Non-pigmented ciliary epithelial cell (primary cell): ENCODE data around the gene PIK3CD.

Source experiments
- DNase-seq: peaks from one replicate; pipeline ENCODE4 v3.0.0-alpha.2; 2010; ENCODE audit warnings: low read depth

Gene PIK3CD

DNA sequence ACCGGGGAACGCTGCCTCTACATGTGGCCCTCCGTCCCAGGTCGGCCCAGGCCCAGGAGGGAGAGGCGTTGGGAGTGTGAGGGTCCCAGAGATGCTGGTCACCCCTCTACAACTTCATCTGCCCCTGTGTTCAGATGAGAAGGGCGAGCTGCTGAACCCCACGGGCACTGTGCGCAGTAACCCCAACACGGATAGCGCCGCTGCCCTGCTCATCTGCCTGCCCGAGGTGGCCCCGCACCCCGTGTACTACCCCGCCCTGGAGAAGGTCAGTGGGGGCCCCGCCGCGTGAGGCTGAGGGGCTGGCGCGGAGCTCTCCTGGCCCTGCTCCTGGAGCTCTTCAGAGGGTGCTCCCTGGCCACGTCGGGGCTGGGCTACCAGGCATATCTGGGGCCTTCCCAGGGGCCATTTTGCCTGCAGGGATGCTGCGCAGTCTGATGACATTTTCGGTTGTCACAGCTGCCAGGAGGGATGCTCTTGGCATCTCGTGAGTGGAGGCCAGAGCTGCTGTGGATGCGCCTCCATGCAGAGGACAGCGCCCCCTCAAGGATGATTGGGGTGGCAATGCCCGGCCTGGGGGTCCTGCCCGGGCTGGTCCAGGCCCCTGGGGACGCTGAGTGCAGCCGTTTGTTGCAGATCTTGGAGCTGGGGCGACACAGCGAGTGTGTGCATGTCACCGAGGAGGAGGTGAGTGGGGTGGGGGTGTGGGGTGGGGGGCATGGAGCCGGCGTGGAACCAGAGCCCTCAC is 68.6 kb downstream of the PIK3CD start:
- no peak for DNase-seq

DNA sequence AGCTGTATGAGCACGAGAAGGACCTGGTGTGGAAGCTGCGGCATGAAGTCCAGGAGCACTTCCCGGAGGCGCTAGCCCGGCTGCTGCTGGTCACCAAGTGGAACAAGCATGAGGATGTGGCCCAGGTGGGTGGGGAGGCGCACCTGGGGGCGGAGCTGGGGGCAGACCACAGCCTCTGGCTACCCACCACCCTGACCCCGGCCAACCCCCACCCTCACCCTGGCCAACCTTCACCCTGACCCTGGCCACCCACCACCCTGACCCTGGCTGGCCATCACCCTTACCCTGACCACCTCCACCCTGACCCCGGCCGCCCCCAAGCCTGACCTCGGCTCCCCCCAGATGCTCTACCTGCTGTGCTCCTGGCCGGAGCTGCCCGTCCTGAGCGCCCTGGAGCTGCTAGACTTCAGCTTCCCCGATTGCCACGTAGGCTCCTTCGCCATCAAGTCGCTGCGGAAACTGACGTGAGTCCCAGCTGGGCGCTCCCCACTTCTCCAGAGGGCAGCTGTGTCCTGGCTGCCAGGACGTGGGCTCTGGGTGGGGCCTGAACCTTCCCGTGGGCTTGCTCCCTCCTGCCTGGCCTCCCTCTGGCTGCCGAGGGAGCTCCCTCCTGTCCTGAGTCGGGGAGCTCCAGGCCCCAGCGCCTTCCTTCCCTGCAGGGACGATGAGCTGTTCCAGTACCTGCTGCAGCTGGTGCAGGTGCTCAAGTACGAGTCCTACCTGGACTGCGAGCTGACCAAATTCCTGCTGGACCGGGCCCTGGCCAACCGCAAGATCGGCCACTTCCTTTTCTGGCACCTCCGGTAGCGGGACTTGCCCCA is 69.5 kb downstream of the PIK3CD start:
- DNase-seq, result no peak

GRCh38 chr1:9721606-9722377 is 70.3 kb downstream of the PIK3CD start:
- no peak for DNase-seq

DNA sequence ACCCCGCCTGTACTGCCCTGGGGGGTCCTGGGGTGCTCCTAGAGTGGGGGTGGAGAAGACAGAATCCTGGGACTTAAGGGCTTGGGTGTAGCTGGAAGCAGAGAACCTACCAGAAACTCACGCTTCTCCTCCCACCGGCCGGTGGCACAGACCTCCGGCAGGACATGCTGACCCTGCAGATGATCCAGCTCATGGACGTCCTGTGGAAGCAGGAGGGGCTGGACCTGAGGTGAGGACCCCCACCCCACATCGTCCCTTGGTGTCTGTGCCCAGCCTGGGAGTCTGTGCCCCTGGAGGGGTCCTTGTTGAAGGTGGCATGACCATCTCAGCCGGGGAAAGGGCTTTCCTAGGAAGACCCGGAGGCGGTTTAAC is 70.8 kb downstream of the PIK3CD start:
- DNase-seq, result no peak

- no peak for DNase-seq
Measured at GRCh38 chr1:9723068-9723805, 71.7 kb downstream of the PIK3CD start.

DNA sequence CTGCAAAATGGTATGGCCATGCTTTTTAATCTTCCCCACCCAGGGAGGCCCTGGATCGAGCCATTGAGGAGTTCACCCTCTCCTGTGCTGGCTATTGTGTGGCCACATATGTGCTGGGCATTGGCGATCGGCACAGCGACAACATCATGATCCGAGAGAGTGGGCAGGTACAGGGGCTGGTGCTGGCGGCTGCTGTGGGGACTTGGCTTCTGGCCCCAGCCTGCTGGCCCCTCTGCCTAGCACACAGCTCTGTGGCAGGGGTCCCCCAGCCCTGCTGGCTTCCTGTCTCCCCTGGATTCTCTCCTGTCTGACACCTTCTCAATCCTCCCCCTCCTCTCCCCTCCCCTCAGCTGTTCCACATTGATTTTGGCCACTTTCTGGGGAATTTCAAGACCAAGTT is 72.4 kb downstream of the PIK3CD start:
- DNase-seq, result no peak

GRCh38 chr1:9724706-9725476 is 73.4 kb downstream of the PIK3CD start:
- no peak for DNase-seq

DNA sequence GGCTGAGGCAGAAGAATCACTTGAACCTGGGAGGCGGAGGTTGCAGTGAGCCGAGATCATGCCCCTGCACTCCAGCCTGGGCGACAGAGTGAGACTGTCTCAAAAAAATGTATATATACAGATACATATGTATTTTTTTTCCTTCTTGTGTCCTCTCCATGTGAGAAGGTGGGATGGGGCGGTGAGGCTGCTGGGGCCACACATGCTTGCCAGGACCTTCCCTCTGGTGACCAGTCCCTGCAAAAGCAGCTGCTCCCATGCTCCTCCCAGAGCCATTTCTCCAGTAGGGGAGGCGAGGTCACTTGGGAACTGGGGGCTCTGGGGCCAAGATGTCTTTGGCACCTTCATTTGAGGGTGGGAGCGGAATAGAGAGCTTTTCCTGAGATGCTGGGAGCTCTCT is 74.9 kb downstream of the PIK3CD start:
- no peak for DNase-seq

DNA sequence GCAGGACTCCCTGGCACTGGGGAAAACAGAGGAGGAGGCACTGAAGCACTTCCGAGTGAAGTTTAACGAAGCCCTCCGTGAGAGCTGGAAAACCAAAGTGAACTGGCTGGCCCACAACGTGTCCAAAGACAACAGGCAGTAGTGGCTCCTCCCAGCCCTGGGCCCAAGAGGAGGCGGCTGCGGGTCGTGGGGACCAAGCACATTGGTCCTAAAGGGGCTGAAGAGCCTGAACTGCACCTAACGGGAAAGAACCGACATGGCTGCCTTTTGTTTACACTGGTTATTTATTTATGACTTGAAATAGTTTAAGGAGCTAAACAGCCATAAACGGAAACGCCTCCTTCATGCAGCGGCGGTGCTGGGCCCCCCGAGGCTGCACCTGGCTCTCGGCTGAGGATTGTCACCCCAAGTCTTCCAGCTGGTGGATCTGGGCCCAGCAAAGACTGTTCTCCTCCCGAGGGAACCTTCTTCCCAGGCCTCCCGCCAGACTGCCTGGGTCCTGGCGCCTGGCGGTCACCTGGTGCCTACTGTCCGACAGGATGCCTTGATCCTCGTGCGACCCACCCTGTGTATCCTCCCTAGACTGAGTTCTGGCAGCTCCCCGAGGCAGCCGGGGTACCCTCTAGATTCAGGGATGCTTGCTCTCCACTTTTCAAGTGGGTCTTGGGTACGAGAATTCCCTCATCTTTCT is 75.5 kb downstream of the PIK3CD start:
- DNase-seq, result no peak

- no peak for DNase-seq
Measured at GRCh38 chr1:9728451-9729295, 77.1 kb downstream of the PIK3CD start.

DNA sequence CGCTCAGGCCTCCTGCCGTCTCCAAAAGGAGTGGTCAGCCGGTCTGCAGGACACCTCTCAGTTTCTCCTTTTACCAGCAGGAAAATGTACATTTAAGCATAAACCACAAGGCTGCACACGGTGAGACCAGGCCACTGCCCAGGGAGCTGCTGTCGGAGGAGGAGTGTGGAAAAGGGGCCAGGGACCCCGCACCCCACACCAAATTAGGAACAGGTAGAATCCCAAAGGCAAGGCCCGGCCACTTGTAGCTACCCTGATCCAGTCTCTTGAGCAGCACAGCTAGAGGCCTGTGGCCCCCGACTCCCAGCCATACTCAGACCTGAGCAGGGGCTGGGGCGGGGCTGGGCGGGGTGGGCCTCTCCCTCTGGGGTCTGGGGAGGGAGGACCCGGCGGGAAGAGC is 78.0 kb downstream of the PIK3CD start:
- no peak for DNase-seq

DNA sequence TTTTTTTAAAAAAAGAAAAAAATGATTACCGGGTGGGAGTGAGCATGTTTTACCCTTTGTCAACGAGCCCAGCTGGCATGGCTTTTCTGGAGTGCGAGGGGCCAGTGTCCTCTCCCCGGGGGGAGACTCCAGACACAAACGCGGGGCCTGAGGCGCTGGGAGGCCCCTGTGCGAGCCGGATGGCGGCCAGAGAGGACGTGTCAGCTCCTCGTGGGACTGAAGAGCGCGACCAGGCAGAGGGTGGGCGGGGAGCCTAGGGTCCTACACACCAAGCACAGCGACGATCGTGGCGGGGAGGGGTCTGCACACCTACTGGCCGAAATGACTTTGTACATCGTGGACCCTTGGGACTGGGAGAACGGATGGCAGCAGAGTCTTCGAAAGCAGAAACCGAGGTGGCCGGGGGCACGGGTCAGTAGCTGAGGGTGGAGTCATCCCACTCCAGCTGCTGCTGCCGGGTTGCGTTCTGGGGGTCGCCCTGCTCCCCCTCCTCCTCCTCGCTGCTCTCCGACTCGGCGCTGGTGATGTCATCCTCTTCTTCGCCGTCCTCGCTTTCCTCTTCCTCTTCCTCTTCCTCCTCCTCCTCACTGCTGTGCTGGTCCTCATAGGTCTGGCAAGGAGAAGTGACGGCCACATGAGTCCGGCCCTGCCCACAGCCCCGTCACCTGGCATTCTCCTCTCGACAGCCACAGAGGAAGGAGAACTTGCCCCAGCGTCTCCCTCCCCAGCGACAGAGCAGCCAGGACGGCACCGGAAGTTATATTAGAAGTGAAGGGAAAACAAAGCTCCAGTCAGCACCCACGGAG is 78.8 kb downstream of the PIK3CD start:
- DNase-seq, result no peak

- DNase-seq, result no peak
Measured at GRCh38 chr1:9731051-9731537, 79.6 kb downstream of the PIK3CD start.

GRCh38 chr1:9731561-9731960 is 80.0 kb downstream of the PIK3CD start:
- DNase-seq, result no peak

- DNase-seq, result no peak
Measured at GRCh38 chr1:9732123-9732971, 80.8 kb downstream of the PIK3CD start.

DNA sequence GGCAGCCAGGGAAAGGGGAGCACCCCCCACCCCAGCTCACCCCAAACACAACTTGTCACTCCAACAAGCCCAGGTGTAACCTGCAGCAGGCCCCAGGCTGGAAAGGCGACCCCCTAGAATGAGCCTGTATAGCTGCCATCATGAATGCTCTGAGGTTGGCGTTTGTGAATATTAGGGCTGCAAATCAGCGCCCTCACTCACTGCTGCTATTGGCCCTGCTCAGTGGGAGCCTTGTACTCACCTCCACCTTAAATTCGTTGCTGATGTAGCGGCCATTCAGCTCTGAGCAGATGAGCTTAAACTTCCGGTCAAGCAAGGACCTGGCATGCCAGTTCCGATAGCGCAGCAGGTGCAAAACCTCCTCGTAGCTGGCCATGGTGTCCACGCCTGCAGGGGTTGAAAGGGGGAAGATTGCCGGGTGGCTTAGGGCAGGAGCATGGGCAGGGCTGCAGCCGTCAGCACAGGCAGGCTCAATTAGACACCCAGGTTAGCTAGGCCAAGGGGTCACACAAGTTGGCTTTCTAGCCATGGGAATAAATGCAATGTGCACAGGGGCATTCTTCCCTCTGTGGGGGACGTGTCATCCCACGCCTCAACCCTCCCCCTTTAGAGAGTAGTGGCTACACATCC is 81.7 kb downstream of the PIK3CD start:
- no peak for DNase-seq

- DNase-seq, result no peak
Measured at GRCh38 chr1:9735800-9736199, 84.3 kb downstream of the PIK3CD start.
